HepG2 (cell line): Measurements from ENCODE around the gene C19orf85.

ENCODE experiments used
- FOXK2 ChIP-seq: fragments of 450-650 bp; IDR thresholded peaks from 2 replicates; pipeline ENCODE4 v1.6.1; 2016
- SNAPC2 ChIP-seq: sonication (generic); formaldehyde crosslinking; IDR thresholded peaks from 2 replicates; pipeline ENCODE4 v1.8.1; 2022; ENCODE audit warnings: mild to moderate bottlenecking, missing genetic modification reagents
- ZC3H13 ChIP-seq: sonication (generic); formaldehyde crosslinking; IDR thresholded peaks from 2 replicates; pipeline ENCODE4 v1.8.1; 2023; ENCODE audit warnings: mild to moderate bottlenecking, missing genetic modification reagents, moderate library complexity

GRCh38 chr19:55477905-55478304, 13.4 kb upstream of the C19orf85 start:
- TF ChIP-seq ZC3H13 (CRISPR knock-in tag) (no peak), FOXK2 (no peak), SNAPC2 (CRISPR knock-in tag) (no peak)
